Lung (tissue), 12 donors: Measurements from ENCODE around the gene TNK2. TPM values are rescaled to one million over a fixed set of nuclear protein-coding genes. Genes with fewer than 3 reads are reported as not detected.

ENCODE experiments used
- ATAC-seq: fragments of 200-7000 bp; cut with Tn5 transposase; one replicate; pipeline ENCODE4 v1.9.1; 2020; ENCODE audit warnings: moderate number of reproducible peaks; ENCODE audit not compliant: insufficient read depth, low FRiP score
- DNase-seq, 3 donors: peaks; one replicate each; pipeline ENCODE4 v3.0.0-alpha.2; 2013 to 2017
- H3K27ac ChIP-seq, 2 donors: one replicate each; pipeline ENCODE4 v1.5.1; 2013; ENCODE audit warnings: mild to moderate bottlenecking in 2 of 2, moderate library complexity in 2 of 2, control low read depth in 1 of 2, inconsistent platforms in 1 of 2, low read depth in 1 of 2, low read length in 1 of 2
- H3K27me3 ChIP-seq, 3 donors: one replicate each; pipeline ENCODE4 v1.5.1; 2013; ENCODE audit warnings: low read length in 2 of 3; ENCODE audit not compliant: control insufficient read depth in 3 of 3, insufficient read depth in 3 of 3
- H3K36me3 ChIP-seq, 4 donors: one replicate each; pipeline ENCODE4 v1.5.1; 2013; ENCODE audit warnings: low read length in 4 of 4, mild to moderate bottlenecking in 1 of 4, moderate library complexity in 1 of 4; ENCODE audit not compliant: control insufficient read depth in 4 of 4, insufficient read depth in 4 of 4
- H3K4me1 ChIP-seq, 5 donors: one replicate each; pipeline ENCODE4 v1.5.1; 2013; ENCODE audit warnings: low read length in 5 of 5, mild to moderate bottlenecking in 2 of 5, moderate library complexity in 1 of 5; ENCODE audit not compliant: control insufficient read depth in 5 of 5, insufficient read depth in 5 of 5
- H3K4me3 ChIP-seq: one replicate; pipeline ENCODE4 v1.5.1; 2013; ENCODE audit warnings: mild to moderate bottlenecking, control low read depth, moderate library complexity
- H3K9ac ChIP-seq, 2 donors: one replicate each; pipeline ENCODE4 v1.5.1; 2013; ENCODE audit warnings: low read length in 2 of 2, control low read depth in 1 of 2; ENCODE audit not compliant: insufficient read depth in 1 of 2
- H3K9me3 ChIP-seq, 4 donors: one replicate each; pipeline ENCODE4 v1.5.1; 2013; ENCODE audit warnings: low read length in 3 of 4, mild to moderate bottlenecking in 1 of 4, moderate library complexity in 1 of 4; ENCODE audit not compliant: control insufficient read depth in 4 of 4, insufficient read depth in 3 of 4
- CTCF ChIP-seq: IDR thresholded peaks from 2 replicates; pipeline ENCODE4 v1.5.1; 2012; ENCODE audit warnings: mild to moderate bottlenecking; ENCODE audit errors: control extremely low read depth, extremely low read depth
- WGBS, 2 donors: extraction: QIAGEN DNeasy Blood & Tissue Kit; methylation state at CpG; one replicate each; pipeline ENCODE4 v1.1.7; 2013; 5-methylcytosine and 5-hydroxymethylcytosine counted together
- polyA plus RNA-seq, 2 donors: library from polyadenylated mRNA; stranded (reverse); fragments of 200-250 nt; gene quantifications; one replicate each; pipeline ENCODE4 v1.2.1, GENCODE V29; 2013
- total RNA-seq, 2 donors: library from RNA; depleted of rRNA in 1 of 2; stranded (reverse); fragments of >200 nt in 1 of 2; gene quantifications; one replicate each; pipeline ENCODE4 v1.2.1, GENCODE V29; 2014 to 2021
- donor health status: control.
- donor health status: control.
- donor health status: Bipolar disorder and iron deficiency.
- donor health status: healthy.
- donor health status: DM: yes; HTN: yes; CAD: no.

The TNK2 gene
- total and polyA plus RNA-seq, 4 donors = 15.0 to 63.5 (median 35.6) TPM

DNA sequence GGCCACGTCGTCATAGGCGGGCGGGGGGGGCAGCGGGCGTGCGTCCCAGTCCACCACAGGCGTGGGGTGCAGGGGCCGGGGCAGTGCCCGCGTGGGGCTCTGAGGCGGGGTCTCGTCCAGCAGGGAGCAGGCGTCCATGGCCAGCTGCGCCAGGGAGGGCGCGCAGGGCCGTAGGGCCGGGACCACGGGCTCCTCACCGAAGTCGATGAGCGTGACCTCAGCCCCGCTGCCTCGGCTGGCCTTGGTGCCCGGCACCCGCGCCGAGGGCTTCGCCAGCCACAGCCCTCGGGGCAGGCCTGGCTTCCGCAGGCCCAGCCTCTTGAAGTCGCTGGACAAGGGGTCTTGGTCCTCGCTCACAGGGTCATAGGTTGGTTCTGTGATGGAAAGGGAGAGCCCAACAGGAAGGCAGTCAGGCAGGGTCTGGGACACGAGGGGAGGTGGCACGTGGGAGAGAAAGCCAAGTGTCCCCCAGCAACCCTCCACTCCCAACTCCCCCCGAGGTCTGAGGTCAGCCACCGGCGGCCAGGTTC is 40.0 kb downstream of the TNK2 start:
- DNase-seq (no peak), ATAC-seq (no peak)
- no peak for TF ChIP-seq CTCF
- Histone ChIP-seq H3K9me3 (no peaks in the 10 kb centered on the region), H3K4me3 (no peak overlapping the region), H3K27me3 (no peaks in the 10 kb centered on the region), H3K4me1 (peaks cover 0 to 3% (median 0%) of the 10 kb centered on the region in 5 donors), H3K9ac (no peak overlapping the region), H3K36me3 (peaks cover 2 to 75% (median 15%) of the 10 kb centered on the region in 4 donors), H3K27ac (no peak overlapping the region)
- WGBS, 2 donors = 96% methylated on average over 36 to 39 of the region's 39 CpGs

DNA sequence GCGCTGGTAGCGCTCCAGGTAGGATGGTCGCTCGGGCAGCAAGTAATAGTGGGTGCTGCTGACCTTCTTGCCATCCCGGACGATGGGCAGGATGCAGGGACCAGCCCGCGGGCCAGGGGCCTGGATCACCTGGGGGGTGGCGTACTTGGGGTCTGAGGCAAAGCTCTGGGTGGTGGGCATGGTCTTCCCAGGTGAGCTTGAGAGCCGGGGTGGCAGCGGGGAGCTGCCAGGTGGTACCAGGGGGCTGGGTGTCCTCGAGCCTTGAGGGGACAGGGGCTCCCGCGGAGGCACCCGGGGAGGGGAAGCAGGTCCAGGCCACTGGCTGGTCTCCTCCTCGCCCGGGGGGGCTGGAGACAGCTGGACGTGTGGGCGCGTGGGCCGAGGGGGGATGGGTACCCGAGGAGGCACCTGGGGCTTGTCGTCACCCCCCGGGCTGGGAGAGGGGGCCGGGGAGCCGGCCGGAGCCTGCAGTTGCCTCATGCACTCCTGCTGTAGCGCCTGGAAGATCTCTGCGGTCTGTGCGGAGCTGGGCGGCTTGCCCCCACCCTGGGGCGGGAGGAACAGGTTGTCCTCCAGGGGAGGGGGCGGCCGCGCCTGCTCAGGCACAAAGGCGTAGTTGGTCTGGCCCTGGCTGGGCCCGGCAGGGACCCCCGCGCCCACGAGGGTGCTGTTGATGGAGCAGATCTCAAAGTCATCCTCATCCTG is 40.6 kb downstream of the TNK2 start:
- DNase-seq (no peak), ATAC-seq (no peak)
- Histone ChIP-seq H3K4me3 (no peak overlapping the region), H3K9ac (no peak overlapping the region), H3K36me3 (peaks cover 2 to 71% (median 16%) of the 10 kb centered on the region in 4 donors), H3K27me3 (no peaks in the 10 kb centered on the region), H3K27ac (no peak overlapping the region), H3K4me1 (peaks cover 0 to 3% (median 0%) of the 10 kb centered on the region in 5 donors), H3K9me3 (no peaks in the 10 kb centered on the region)
- TF ChIP-seq CTCF = no peak
- WGBS, 2 donors = 91 to 94% methylated on average over 35 to 40 of the region's 40 CpGs

DNA sequence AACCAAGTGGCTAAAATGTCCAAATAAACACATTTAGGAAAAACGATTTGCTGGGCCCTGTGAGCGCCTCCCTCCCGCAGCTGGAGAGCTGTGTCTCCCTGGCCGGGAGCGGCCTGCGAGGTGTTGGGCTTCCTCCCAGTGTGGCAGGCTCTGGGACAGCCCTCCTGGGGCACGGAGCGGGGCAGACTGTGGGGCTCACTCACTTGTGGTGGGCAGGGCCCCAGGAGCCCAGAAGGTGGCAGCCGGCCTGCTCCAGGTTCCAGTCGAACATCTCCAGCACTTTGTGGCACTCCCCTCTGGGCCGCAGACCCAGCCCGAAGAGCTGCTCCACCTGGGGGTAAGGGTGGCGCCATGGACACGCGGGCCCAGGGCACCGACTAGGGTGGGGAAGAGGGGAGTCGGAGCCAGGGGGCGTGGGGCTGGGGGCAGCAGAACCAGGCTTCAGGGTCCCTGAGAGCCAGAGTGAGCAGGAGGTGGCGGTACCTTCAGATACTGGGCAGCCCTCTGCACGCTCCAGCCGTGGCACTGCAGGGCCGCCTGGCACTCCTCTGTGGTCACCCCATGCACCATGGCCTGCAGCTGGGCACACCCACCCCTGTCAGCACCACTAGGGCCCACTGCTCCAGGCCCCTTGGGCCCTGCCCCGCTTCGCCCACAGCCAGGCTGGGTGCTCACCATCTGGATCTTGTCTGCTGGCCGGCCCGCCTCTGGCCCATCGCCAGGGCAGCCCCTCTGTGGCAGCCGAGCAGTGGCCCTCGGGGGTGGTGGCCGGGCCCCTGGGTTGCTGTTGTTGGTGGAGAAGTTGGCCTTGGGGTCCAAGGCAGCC is 41.5 kb downstream of the TNK2 start:
- Histone ChIP-seq H3K9ac (no peak overlapping the region), H3K9me3 (no peaks in the 10 kb centered on the region), H3K4me1 (peaks cover 0 to 3% (median 0%) of the 10 kb centered on the region in 5 donors), H3K27ac (no peak overlapping the region), H3K36me3 (peaks cover 2 to 64% (median 16%) of the 10 kb centered on the region in 4 donors), H3K4me3 (no peak overlapping the region), H3K27me3 (no peaks in the 10 kb centered on the region)
- ATAC-seq = no peak
- DNase-seq = no peak
- no peak for TF ChIP-seq CTCF
- WGBS, 2 donors = 94 to 97% methylated on average over 25 to 30 of the region's 30 CpGs
